T1000 (cell line): ENCODE results near the gene CHID1.

ENCODE experiments used
- DNase-seq: peaks from one replicate; lab custom pipeline; 2025; ENCODE audit warnings: mixed read lengths; lab: John Stamatoyannopoulos, UW

Gene CHID1

GRCh38 chr11:836274-836673 is 74.3 kb downstream of the CHID1 start:
- DNase-seq, result no peak

DNA sequence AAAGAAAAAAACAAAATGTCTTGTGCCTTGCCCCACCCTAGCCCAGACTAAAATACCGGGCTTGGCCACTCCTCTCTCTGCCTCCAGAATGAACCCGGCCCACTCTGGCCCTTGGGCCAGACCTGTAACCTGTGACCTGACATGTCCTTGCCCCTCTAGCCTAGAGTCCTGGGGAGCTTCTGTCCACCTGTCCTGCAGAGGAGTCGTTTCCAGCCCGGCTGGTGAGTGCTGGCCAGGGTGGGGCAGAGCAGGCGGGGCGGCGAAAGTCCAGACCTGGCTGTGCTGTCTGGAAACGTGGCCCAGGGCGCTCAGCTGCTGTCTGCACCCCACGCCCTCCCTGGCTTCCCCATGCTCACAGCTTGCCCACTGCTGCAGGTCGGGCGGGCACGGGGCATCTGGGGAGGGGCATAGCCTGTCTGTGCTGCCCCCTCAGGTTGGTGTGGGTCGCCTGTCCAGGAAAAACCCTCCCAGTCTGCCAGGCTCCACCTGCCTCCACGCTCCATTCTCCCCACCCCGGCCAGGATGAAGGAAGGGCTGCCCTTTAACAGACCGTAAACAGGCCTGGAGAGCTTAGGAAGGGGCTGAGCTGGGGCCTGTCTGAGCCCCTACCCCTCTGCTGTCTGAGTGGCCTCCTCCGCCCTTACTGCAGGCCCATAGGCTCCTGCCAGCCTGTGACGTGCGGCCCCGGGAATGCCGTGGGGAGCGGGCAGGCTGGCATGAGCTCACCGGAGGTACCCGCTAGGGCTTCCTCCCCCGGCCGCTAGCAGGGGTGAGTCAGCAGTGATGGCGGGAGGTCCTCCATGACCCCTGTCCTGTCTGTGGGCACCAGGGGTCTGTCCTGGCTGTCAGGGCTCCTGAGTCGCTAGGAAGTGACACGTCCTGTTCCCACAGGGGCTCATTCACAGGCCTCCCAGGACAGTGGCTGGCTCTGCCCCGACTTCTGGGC is 76.0 kb downstream of the CHID1 start:
- DNase-seq, result peak; percentile 81

DNA sequence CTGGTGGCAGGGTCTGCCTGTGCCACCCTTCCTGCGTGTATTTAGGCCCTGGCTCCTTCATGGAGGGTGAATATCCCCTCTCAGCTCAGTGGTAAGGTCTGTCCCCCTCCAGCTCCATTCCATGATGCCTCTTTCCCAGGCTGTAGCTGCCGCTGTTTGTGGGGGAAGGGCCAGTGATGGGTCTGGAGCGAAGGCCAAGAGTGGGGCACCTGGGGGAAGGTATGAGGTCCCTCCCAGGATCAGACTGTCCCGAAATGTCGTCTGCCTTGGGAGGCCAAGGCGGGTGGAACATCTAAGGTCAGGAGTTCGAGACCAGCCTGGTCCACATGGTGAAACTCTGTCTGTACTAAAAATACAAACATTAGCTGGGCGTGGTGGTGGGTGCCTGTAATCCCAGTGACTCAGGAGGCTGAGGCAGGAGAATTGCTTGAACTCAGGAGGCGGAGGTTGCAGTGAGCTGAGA is 76.7 kb downstream of the CHID1 start:
- no peak for DNase-seq

DNA sequence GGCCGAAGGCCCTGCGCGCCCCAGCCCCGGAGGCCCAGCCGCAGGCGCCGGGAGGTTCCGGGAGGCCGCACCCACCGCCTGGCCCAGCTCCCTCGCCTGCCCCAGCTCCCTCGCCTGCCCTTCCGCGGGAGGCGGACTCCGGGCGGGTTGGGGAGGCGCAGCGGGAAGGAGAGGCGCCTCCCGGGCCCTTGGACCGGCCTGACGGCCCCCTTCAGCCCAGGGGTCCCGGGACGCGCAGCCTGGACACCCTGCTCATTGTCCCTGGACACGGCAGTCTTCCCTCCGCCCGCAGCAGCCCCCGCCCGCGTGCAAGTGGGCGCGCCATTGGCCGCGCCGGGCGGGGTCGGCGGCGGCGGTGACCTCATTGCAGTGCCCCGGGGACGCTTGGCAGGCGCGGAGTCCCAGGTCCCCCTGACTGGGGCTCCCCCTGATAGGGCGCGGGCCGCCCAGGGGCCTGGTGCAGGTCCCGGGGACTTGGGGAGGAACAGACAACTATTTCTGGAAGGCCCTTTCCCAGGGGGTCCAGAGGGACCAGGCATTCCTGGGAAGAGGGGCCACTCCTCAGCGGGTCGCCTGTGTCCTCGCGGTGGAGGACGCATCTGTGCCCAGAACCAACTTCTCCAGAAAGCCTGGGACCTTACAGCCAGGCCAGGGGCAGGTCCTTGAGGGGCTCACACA is 77.4 kb downstream of the CHID1 start:
- peak; percentile 38 for DNase-seq

DNA sequence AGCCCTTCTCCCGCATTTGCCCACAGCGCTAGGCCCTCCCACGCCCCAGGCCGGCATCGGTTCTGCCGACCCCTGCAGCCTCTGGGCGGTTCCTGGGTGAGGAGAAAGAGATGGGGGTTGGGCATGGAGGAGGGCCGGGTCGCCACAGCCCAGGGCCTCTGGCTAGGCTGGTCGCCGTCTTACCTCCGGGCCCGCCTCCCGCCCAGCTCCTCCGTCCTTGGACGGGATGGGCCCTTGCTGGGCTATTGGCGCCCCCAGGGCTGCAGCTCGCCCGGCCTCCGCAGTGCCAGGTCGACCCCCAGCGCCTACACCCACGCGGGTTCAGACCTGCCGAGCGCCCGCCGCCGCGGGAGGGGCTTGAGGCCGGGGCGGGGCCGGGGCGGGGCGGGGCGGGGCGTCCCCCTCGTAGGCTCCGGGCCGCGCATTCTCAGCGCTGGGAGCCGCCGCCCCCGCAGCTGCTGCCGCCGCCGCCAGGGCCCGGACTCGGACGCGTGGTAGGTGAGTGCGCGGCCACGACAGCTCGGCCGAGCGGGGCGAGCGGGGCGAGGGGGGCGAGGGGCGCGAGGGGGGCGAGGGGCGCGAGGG is 78.0 kb downstream of the CHID1 start, which contains the start of gene CD151:
Gene CD151, plus strand, starts transcription at position 424 of the 585 bp plus-strand sequence. CDS start 3,118 bp downstream, outside the sequence.
- DNase-seq, result peak; percentile 38

DNA sequence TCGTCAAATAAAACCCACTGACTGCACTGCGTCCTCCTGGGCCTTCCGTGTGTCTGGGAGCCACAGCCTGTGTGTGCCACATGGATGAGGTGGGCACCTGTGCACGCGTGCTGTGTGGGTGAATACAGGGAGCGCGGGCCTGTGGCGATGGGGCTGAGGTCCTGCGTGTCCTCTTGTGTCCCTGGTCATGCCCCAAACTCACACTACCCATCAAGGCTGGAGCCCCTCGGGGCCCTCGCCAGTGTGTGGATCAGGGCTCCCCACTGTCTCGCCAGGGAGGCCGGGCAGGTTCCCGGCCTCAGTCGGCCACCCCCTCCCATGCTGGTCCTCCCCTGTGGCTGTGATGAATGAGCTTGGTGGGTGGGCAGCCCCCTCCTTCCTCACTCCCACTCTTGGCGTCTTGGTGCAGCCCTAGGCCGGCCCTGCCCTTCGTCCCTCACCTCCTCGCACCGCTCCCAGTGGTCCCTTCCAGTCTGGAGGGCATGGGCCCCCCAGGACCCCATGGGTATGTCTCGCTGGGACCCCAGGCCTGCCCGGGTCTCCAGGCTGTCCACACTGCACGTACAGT is 78.6 kb downstream of the CHID1 start:
- DNase-seq, result no peak

DNA sequence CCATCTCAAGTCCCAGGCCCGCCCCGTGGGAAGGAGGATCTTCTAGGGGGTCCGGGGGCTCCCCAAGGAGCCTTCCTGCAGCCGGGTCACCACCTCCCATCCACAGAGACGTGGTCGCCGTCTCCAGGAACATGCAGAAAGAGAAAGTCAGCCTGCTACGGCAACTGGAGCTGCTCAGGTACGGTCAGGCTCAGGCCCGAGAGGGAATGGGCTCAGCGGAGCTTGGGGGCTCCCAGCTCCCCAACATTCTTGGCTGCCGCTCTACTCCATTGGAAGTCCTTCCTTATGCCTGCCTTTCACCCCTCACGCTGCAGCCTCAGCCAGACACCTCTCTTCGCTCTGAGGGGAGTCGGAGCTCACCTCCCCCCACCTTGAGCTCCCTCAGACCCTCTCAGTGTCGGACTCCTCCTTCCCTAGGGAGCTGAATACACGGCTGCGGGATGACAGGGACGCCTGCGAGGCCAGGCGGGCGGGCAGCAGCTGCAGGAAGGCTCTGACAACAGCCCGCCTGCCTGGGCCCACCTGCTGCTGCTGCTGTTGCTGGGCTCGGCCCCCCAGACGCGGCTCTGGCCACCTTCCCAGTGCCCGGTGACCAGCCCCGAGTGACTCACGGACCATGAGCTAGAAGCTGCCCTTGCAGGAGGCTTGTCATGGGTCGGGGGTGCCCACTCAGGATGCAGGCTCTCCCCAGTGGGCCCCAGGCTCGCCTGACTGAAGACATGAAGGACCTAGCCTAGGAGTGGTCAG is 79.3 kb downstream of the CHID1 start:
- peak; percentile 48 for DNase-seq

DNA sequence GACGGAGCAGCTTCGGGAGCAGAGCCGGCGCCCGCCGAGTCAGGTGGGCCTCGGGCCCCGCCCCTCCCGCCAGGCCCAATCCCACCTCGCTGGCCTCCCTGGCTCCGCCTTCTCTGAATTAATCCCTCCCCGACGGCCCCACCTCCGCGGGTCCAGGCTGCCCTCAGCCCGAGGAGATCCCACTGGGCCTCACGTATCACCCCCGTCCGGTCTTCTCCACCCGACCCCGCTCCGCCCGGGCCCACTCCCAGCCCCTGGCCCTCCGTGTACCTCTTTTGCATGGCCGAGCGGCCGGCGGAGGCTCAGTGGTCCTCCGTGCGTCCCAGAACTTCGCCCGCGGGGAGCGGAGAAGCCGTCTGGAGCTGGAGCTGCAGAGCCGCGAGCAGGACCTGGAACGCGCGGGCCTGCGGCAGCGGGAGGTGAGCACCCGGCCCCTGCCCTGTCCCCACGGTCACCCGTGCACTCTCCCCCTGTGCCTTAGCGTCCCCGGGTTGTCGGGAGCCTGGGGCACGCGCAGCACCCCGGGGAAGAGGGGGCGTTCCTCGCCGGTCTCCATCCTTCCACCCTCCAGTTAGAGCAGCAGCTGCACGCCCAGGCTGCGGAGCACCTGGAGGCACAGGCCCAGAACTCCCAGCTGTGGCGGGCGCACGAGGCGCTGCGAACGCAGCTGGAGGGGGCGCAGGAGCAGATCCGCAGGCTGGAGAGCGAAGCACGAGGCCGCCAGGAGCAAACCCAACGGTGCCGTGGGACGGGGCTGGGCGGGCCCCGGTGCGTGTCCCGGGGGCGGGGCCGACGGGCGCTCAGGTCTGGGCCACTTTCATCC is 80.1 kb downstream of the CHID1 start:
- DNase-seq, result peak; percentile 52

DNA sequence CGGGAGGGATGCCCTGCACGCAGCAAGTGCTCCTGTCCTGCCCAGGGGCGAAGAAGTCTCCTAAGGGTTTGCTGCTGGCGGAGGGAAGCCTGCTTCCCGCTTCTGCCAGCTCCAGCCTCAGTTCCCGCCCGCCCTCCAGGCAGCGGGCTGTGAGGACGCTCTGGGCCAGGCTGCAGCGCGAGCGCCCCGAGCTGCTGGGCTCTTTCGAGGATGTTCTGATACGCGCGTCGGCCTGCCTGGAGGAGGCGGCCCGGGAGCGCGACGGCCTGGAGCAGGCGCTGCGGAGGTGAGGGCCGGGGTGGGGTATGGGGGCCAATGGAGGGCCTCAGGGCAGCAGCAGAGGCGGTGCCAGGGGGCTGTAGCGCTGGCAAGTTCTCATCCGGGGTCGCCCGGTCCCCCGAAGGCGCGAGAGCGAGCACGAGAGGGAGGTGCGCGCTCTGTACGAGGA is 80.7 kb downstream of the CHID1 start:
- DNase-seq, result no peak

- no peak for DNase-seq
These were observed 81.3 kb downstream of the CHID1 start for GRCh38 chr11:829176-829846.

DNA sequence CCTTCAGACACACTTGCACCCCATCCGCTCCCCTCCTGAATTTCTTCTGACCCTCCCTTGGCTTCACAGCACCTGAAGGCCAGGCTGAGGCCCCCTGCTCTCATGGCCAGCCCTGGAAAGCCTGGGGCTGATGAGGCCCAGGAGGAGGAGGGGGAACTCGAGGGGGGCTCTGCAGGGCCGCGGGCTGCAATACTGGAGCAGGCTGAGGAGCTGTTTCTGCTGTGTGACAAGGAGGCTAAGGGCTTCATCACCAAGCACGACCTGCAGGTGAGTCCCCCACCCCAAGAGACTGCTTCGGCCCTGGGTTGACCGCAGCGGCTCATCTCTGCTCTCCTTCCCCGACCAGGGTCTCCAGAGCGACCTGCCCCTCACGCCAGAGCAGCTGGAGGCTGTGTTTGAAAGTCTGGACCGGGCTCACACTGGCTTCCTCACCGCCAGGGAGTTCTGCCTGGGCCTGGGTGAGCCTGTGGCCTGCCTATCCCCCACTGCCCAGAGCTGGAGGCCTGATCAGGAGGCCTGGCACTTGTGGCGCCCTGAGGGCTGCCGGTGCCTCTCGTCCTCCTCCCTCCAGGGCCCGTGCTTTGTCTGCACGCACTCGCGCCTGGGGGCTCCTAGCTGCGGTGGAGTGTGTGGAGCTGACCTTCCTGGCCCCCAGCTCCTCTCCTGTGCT is 82.0 kb downstream of the CHID1 start:
- no peak for DNase-seq

DNA sequence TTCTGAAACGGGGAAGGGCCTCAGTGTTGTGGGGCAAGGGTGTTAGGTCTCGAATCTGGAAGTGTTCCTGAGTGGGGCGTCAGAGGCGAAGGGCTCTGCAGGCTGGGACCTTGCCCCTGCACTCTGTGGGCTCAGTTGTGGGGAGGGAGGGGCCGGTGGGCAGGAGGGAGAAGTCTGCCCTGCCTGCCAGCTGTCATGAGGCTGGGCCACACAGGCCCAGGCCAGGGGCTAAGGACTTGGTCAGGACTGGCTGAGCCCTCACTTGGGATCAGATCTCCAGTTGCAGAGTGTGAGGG is 82.8 kb downstream of the CHID1 start, which contains the start of gene CRACR2B:
Gene CRACR2B, plus strand, starts transcription at position 23 of the 296 bp plus-strand sequence. CDS start 689 bp downstream, outside the sequence.
- no peak for DNase-seq

- no peak for DNase-seq
These were observed 83.3 kb downstream of the CHID1 start for GRCh38 chr11:827146-827896.

GRCh38 chr11:826836-827145 is 83.8 kb downstream of the CHID1 start:
- no peak for DNase-seq

DNA sequence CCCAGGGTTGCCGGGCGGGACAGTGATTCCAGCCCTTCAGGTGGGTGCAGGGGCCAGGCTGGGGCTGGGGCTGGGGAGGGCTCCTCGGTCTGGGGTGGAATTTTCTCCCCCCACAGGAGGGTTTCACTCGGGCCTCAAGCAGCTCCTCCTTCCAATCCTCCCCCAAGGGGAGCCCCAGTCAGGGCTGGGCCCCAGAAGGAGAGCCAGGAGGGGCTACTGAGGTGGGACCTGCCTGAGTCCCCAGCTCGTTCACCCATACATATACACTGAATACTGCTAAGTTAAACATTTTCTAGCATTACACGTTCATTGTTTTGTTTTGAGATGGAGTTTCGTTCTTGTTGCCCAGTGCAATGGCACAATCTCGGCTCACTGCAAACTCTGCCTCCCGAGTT is 84.4 kb downstream of the CHID1 start:
- DNase-seq, result no peak

- no peak for DNase-seq
These were observed 85.0 kb downstream of the CHID1 start for GRCh38 chr11:825366-826226.

GRCh38 chr11:824942-825341 is 85.7 kb downstream of the CHID1 start:
- no peak for DNase-seq

GRCh38 chr11:824292-824880 is 86.2 kb downstream of the CHID1 start:
- no peak for DNase-seq
